HUES48 (cell line): ENCODE results near the gene ALPG.
"Not testable (repeated sequence)": the region's sequence is repeated elsewhere in the genome, so short reads cannot be mapped to it uniquely, and the experiment has no call there.

ENCODE experiments used
- H3K27ac ChIP-seq: one replicate; pipeline ENCODE4 v1.7.0; 2013; ENCODE audit warnings: low read depth, low read length, inconsistent platforms
- H3K27me3 ChIP-seq: 2 replicates; pipeline ENCODE4 v1.6.1; 2013; ENCODE audit warnings: mild to moderate bottlenecking, low read length; ENCODE audit not compliant: control insufficient read depth, insufficient read depth
- H3K36me3 ChIP-seq: 2 replicates; pipeline ENCODE4 v1.6.1; 2013; ENCODE audit warnings: low read length; ENCODE audit not compliant: control insufficient read depth, insufficient read depth
- H3K4me1 ChIP-seq: 2 replicates; pipeline ENCODE4 v1.6.1; 2013; ENCODE audit warnings: mild to moderate bottlenecking, low read length; ENCODE audit not compliant: control insufficient read depth, insufficient read depth
- H3K4me3 ChIP-seq: 2 replicates; pipeline ENCODE4 v1.5.1; 2013; ENCODE audit warnings: mild to moderate bottlenecking, low read depth, low read length
- H3K9ac ChIP-seq: 2 replicates; pipeline ENCODE4 v1.6.1; 2013; ENCODE audit warnings: mild to moderate bottlenecking, low read depth, low read length, moderate library complexity
- H3K9me3 ChIP-seq: 2 replicates; pipeline ENCODE4 v1.6.1; 2013; ENCODE audit warnings: low read length; ENCODE audit not compliant: control insufficient read depth, insufficient read depth

Gene ALPG

GRCh38 chr2:232367591-232368233 is 38.9 kb upstream of the ALPG start:
- no peaks in the 10 kb centered on the region for H3K9me3 ChIP-seq
- H3K4me1 ChIP-seq, result peaks cover 13% of the 10 kb centered on the region; the same call in 1 of the 2 replicates
- H3K9ac ChIP-seq, result no peak overlapping the region
- H3K4me3 ChIP-seq, result no peak overlapping the region
- no peaks in the 10 kb centered on the region for H3K36me3 ChIP-seq
- H3K27ac ChIP-seq, result no peak overlapping the region
- H3K27me3 ChIP-seq, result no peaks in the 10 kb centered on the region

- no peak overlapping the region for H3K9ac ChIP-seq
- H3K27ac ChIP-seq, result no peak overlapping the region
- H3K9me3 ChIP-seq, result no peaks in the 10 kb centered on the region
- H3K4me1 ChIP-seq, result peaks cover 13% of the 10 kb centered on the region; the same call in 1 of the 2 replicates
- H3K36me3 ChIP-seq, result no peaks in the 10 kb centered on the region
- H3K4me3 ChIP-seq, result no peak overlapping the region
- no peaks in the 10 kb centered on the region for H3K27me3 ChIP-seq
Measured at GRCh38 chr2:232368311-232368731, 38.3 kb upstream of the ALPG start.

GRCh38 chr2:232369126-232369951 is 37.3 kb upstream of the ALPG start:
- Histone ChIP-seq H3K27me3 (no peaks in the 10 kb centered on the region), H3K9ac (no peak overlapping the region), H3K4me3 (no peak overlapping the region), H3K9me3 (no peaks in the 10 kb centered on the region), H3K27ac (no peak overlapping the region), H3K36me3 (no peaks in the 10 kb centered on the region), H3K4me1 (peaks cover 13% of the 10 kb centered on the region; the same call in 1 of the 2 replicates)

GRCh38 chr2:232370007-232370406 is 36.6 kb upstream of the ALPG start:
- not testable (repeated sequence) for H3K27me3 ChIP-seq, H3K9me3 ChIP-seq, H3K9ac ChIP-seq, H3K4me3 ChIP-seq, H3K36me3 ChIP-seq, H3K27ac ChIP-seq
- peaks cover 17% of the 10 kb centered on the region for H3K4me1 ChIP-seq

DNA sequence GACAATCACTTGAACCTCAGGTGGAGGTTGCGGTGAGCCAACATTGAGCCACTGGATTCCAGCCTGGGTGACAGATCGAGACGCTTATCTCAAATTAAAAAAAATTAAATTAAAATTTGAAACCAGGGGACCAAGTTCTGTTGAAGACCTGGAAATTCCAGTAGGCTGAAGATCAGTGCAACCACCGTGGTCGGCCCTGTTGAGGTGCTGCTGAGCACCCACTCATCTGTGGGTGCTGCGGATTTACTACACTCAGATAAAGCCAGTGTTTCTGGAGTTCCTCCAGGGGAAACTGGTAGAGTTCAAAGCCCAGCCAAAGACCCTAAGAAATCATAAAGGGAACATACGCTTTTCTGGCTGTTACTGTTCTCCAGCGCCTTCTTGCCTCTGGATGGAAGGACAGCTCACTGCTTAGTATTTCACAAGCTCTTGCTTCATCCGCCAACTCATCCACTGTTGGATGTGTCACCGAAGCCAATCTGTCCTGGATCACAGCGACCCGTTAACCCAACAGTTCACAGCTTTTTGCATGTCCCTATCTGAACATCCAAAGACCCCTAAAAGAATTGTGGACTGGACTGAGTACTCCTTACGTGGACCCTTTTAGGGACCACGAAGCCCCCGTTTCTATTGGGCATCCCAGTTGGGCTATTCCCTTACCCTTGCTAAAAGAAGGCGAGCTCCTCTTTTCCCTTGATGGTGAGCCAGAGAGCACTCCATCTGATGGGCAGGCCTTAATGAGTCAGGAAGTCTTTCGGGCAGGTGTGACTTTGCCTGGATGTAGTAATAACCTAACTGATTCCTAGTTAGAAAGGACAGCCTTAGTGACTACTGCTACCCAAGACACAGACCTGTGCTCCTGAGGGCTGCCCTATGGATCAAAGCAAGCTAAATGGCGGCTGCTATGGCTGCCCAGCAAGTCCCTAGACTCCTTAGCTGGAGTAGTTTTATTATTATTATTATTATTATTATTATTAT is 34.1 kb upstream of the ALPG start:
- Histone ChIP-seq H3K27me3 (no peaks in the 10 kb centered on the region), H3K4me3 (no peak overlapping the region), H3K4me1 (peaks cover 23% of the 10 kb centered on the region), H3K9me3 (no peaks in the 10 kb centered on the region), H3K36me3 (no peaks in the 10 kb centered on the region), H3K9ac (no peak overlapping the region), H3K27ac (no peak overlapping the region)

DNA sequence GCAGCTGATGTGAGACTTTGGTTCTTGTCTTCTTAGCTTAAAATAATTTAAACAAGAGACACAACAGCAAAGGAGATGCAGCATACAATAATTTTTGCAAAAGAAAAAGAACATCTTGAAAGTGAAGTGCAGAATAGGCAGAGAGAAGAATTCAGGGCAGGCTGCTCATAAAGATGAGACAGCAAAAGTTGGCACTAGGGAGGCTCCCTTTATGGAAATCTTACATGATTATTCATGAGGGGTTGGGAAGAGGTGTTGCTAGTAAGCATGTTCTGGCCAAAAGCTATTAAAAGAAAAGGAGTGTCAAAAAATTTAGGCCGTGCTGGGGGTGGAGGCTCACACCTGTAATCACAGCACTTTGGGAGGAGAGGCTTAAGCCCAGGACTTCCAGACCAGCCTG is 32.3 kb upstream of the ALPG start:
- Histone ChIP-seq H3K36me3 (no peaks in the 10 kb centered on the region), H3K4me3 (no peak overlapping the region)

GRCh38 chr2:232375164-232375563 is 31.5 kb upstream of the ALPG start:
- Histone ChIP-seq H3K4me3 (no peak overlapping the region), H3K9me3 (no peaks in the 10 kb centered on the region), H3K9ac (no peak overlapping the region), H3K4me1 (peaks cover 14% of the 10 kb centered on the region), H3K27me3 (no peaks in the 10 kb centered on the region), H3K36me3 (no peaks in the 10 kb centered on the region), H3K27ac (peak overlapping the region; percentile 62)

More for the DNA sequence above, 32.3 kb upstream of the ALPG start:
- no peak overlapping the region for H3K27ac ChIP-seq
- no peaks in the 10 kb centered on the region for H3K9me3 ChIP-seq
- no peak overlapping the region for H3K9ac ChIP-seq
- H3K27me3 ChIP-seq, result no peaks in the 10 kb centered on the region
- H3K4me1 ChIP-seq, result peaks cover 14% of the 10 kb centered on the region

DNA sequence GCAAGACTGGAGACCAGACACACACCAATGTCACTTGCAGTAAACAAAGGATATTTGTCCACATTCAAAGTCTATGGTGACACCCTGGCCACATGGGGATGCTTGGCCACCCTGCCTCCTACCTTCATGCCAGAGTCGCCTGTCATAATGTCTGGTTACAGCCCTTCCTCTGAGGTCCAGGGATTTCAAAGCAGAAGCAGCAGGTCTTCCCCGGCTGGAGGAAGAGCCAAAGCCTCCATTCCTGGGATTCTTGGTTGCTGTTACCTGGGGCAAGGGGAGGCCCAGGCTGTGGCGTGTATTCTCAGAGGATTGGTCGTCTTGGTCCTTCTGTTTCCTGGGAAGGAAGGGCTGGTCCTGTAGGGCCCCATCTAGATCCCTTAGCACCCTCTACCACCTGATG is 30.4 kb upstream of the ALPG start:
- Histone ChIP-seq H3K9me3 (no peaks in the 10 kb centered on the region), H3K27me3 (no peaks in the 10 kb centered on the region), H3K27ac (no peak overlapping the region), H3K4me3 (no peak overlapping the region), H3K36me3 (no peaks in the 10 kb centered on the region), H3K4me1 (peaks cover 14% of the 10 kb centered on the region), H3K9ac (no peak overlapping the region)

- Histone ChIP-seq H3K4me3 (no peak overlapping the region), H3K9ac (no peak overlapping the region), H3K27me3 (no peaks in the 10 kb centered on the region)
Measured at GRCh38 chr2:232376713-232377112, 29.9 kb upstream of the ALPG start.

DNA sequence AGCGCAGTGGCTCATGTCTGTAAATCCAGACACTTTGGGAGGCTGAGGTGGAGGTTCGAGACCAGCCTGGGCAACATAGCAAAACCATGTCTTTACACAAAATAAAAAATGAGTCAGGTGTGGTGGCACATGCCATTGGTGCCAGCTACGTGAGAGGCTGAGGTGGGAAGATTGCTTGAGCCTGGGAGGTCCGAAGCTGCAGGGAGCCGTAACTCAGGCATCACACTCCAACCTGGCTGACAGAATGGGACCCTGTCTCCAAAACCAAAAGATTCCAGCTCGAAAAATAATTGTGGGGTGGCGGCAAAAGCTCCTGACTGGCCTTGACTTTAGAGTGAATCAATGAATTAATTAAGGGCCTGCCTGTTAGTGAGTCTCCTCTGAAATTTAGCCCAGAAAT is 29.3 kb upstream of the ALPG start:
- peaks cover 18% of the 10 kb centered on the region for H3K4me1 ChIP-seq
- no peak overlapping the region for H3K27ac ChIP-seq
- no peaks in the 10 kb centered on the region for H3K9me3 ChIP-seq
- no peak overlapping the region for H3K9ac ChIP-seq
- 0 out of 2 replicates have a peak, but pooled peaks cover 3% of the 10 kb centered on the region for H3K27me3 ChIP-seq
- H3K36me3 ChIP-seq, result no peaks in the 10 kb centered on the region
- no peak overlapping the region for H3K4me3 ChIP-seq

More at GRCh38 chr2:232376713-232377112, 29.9 kb upstream of the ALPG start:
- no peak overlapping the region for H3K27ac ChIP-seq
- no peaks in the 10 kb centered on the region for H3K9me3 ChIP-seq
- no peaks in the 10 kb centered on the region for H3K36me3 ChIP-seq
- peaks cover 14% of the 10 kb centered on the region for H3K4me1 ChIP-seq
